ENCODE data around the gene CYREN. TPM values are rescaled to one million over a fixed set of nuclear protein-coding genes. Genes with fewer than 3 reads are reported as not detected.
"Not testable (repeated sequence)": the region's sequence is repeated elsewhere in the genome, so short reads cannot be mapped to it uniquely, and the experiment has no call there.

Gene CYREN
- total RNA-seq, 1 experiment from 2014 or later: 54.7 TPM

- DNase-seq (ENCODE audit: low read depth): peak; percentile 72
Observed at GRCh38 chr7:135160098-135160857, 10.2 kb downstream of the CYREN start.

- DNase-seq (ENCODE audit: low read depth): no peak
Observed at GRCh38 chr7:135159359-135160085, 11.0 kb downstream of the CYREN start.

- DNase-seq (ENCODE audit: low read depth): no peak
Observed at GRCh38 chr7:135158874-135159273, 11.6 kb downstream of the CYREN start.

GRCh38 chr7:135158141-135158655 lies 12.3 kb downstream of the CYREN start:
- no peak for DNase-seq (ENCODE audit: low read depth)

- no peak for DNase-seq (ENCODE audit: low read depth)
Observed at GRCh38 chr7:135156290-135156689, 14.2 kb downstream of the CYREN start.

- no peak for DNase-seq (ENCODE audit: low read depth)
Observed at GRCh38 chr7:135154734-135155133, 15.8 kb downstream of the CYREN start.

GRCh38 chr7:135152442-135152841 lies 18.1 kb downstream of the CYREN start:
- no peak for DNase-seq (ENCODE audit: low read depth)

GRCh38 chr7:135151533-135151932 lies 19.0 kb downstream of the CYREN start:
- DNase-seq (ENCODE audit: low read depth): no peak

- no peak for DNase-seq (ENCODE audit: low read depth)
Observed at GRCh38 chr7:135151132-135151531, 19.4 kb downstream of the CYREN start.

GRCh38 chr7:135150072-135150782 lies 20.3 kb downstream of the CYREN start:
- DNase-seq (ENCODE audit: low read depth): no peak

- DNase-seq (ENCODE audit: low read depth): peak; percentile 75
Observed at GRCh38 chr7:135147899-135148721, 22.4 kb downstream of the CYREN start, which contains the start of gene TMEM140. TSS of gene TMEM140 (plus strand) at chr7:135148072. CDS start at chr7:135164442, 16,370 bp downstream.

- peak; percentile 71 for DNase-seq (ENCODE audit: low read depth)
Observed at GRCh38 chr7:135147341-135147898, 23.1 kb downstream of the CYREN start.

- no peak for DNase-seq (ENCODE audit: low read depth)
Observed at GRCh38 chr7:135143885-135144668, 26.4 kb downstream of the CYREN start.

- DNase-seq (ENCODE audit: low read depth): no peak
Observed at GRCh38 chr7:135129579-135129978, 40.9 kb downstream of the CYREN start.

GRCh38 chr7:135128931-135129330 lies 41.6 kb downstream of the CYREN start:
- no peak for DNase-seq (ENCODE audit: low read depth)

- not testable (repeated sequence) for DNase-seq (ENCODE audit: low read depth)
Observed at GRCh38 chr7:135124631-135125030, 45.9 kb downstream of the CYREN start.

GRCh38 chr7:135121868-135122267 lies 48.6 kb downstream of the CYREN start:
- no peak for DNase-seq (ENCODE audit: low read depth)

- no peak for DNase-seq (ENCODE audit: low read depth)
Observed at GRCh38 chr7:135117096-135117495, 53.4 kb downstream of the CYREN start.
